ENCODE measurements around the gene NCAPG2.
"Not testable (repeated sequence)": the region's sequence is repeated elsewhere in the genome, so short reads cannot be mapped to it uniquely, and the experiment has no call there.

NCAPG2 gene

GRCh38 chr7:158703679-158704523 is 703 bp downstream of the NCAPG2 start:
- not testable (repeated sequence) for DNase-seq

- DNase-seq, result no peak
These were observed 1.7 kb downstream of the NCAPG2 start for GRCh38 chr7:158702944-158703343.

- DNase-seq, result no peak
These were observed 2.4 kb downstream of the NCAPG2 start for GRCh38 chr7:158702196-158702595.

GRCh38 chr7:158700008-158700407 is 4.6 kb downstream of the NCAPG2 start:
- no peak for DNase-seq

GRCh38 chr7:158699341-158699740 is 5.3 kb downstream of the NCAPG2 start:
- DNase-seq, result no peak

- DNase-seq, result no peak
These were observed 5.9 kb downstream of the NCAPG2 start for GRCh38 chr7:158698657-158699195.

- not testable (repeated sequence) for DNase-seq
These were observed 7.0 kb downstream of the NCAPG2 start for GRCh38 chr7:158697597-158697996.

GRCh38 chr7:158695726-158696452 is 8.7 kb downstream of the NCAPG2 start:
- no peak for DNase-seq

GRCh38 chr7:158695056-158695455 is 9.5 kb downstream of the NCAPG2 start:
- DNase-seq, result no peak

GRCh38 chr7:158694650-158695049 is 10.0 kb downstream of the NCAPG2 start:
- no peak for DNase-seq

- no peak for DNase-seq
These were observed 15.1 kb downstream of the NCAPG2 start for GRCh38 chr7:158689488-158689887.

- no peak for DNase-seq
These were observed 17.2 kb downstream of the NCAPG2 start for GRCh38 chr7:158687406-158687805.

- DNase-seq, result no peak
These were observed 18.9 kb downstream of the NCAPG2 start for GRCh38 chr7:158685693-158686092.

GRCh38 chr7:158684329-158684728 is 20.3 kb downstream of the NCAPG2 start:
- no peak for DNase-seq

GRCh38 chr7:158683541-158683940 is 21.1 kb downstream of the NCAPG2 start:
- no peak for DNase-seq

GRCh38 chr7:158682456-158682855 is 22.1 kb downstream of the NCAPG2 start:
- DNase-seq, result no peak

- no peak for DNase-seq
These were observed 23.9 kb downstream of the NCAPG2 start for GRCh38 chr7:158680754-158681153.

GRCh38 chr7:158676906-158677305 is 27.7 kb downstream of the NCAPG2 start:
- no peak for DNase-seq

GRCh38 chr7:158676171-158676840 is 28.3 kb downstream of the NCAPG2 start:
- no peak for DNase-seq

- DNase-seq, result no peak
These were observed 31.6 kb downstream of the NCAPG2 start for GRCh38 chr7:158672975-158673374.

- not testable (repeated sequence) for DNase-seq
These were observed 36.5 kb downstream of the NCAPG2 start for GRCh38 chr7:158668086-158668485.

GRCh38 chr7:158666966-158667678 is 37.5 kb downstream of the NCAPG2 start:
- DNase-seq, result not testable (repeated sequence)

- no peak for DNase-seq
These were observed 38.2 kb downstream of the NCAPG2 start for GRCh38 chr7:158666401-158666800.

Data from activated CD4-positive, alpha-beta T cell treated with anti-CD3 and anti-CD28 coated beads, Interleukin-2, amount 50 U/mL, for 16 hours (primary cell).